CD4-positive, alpha-beta T cell treated with Interleukin-21 for 1 hour (primary cell): ENCODE measurements around the gene DLL4.

ENCODE experiments used
- DNase-seq: peaks from one replicate; pipeline ENCODE4 v3.0.0-alpha.2; 2020

The DLL4 gene

GRCh38 chr15:40928821-40929659, at the start of gene DLL4:
DLL4 (plus strand) TSS chr15:40929340; CDS start chr15:40929669, 329 bp downstream.
- no peak for DNase-seq

- DNase-seq, result no peak
Observed at GRCh38 chr15:40879609-40880008, 49.5 kb upstream of the DLL4 start.

- no peak for DNase-seq
Observed at GRCh38 chr15:40881351-40881750, 47.8 kb upstream of the DLL4 start.

- DNase-seq, result no peak
Observed at GRCh38 chr15:40886586-40886985, 42.6 kb upstream of the DLL4 start.

- no peak for DNase-seq
Observed at GRCh38 chr15:40889112-40889511, 40.0 kb upstream of the DLL4 start.

- no peak for DNase-seq
Observed at GRCh38 chr15:40891138-40891537, 38.0 kb upstream of the DLL4 start.

GRCh38 chr15:40891810-40892446, 37.2 kb upstream of the DLL4 start:
- peak; percentile 51 for DNase-seq

GRCh38 chr15:40892447-40893012, 36.6 kb upstream of the DLL4 start:
- DNase-seq, result no peak

- DNase-seq, result no peak
Observed at GRCh38 chr15:40893019-40893670, 36.0 kb upstream of the DLL4 start.

GRCh38 chr15:40893733-40894680, 35.1 kb upstream of the DLL4 start, which contains the start of gene VPS18:
VPS18 (plus strand) TSS chr15:40894450; CDS start chr15:40894769, 319 bp downstream.
- peak; percentile 98 for DNase-seq

GRCh38 chr15:40894681-40895448, 34.3 kb upstream of the DLL4 start:
- peak; percentile 69 for DNase-seq

GRCh38 chr15:40899536-40900207, 29.5 kb upstream of the DLL4 start:
- DNase-seq, result no peak

- no peak for DNase-seq
Observed at GRCh38 chr15:40900256-40901052, 28.7 kb upstream of the DLL4 start.

GRCh38 chr15:40901053-40901443, 28.1 kb upstream of the DLL4 start:
- DNase-seq, result no peak

GRCh38 chr15:40902605-40903561, 26.3 kb upstream of the DLL4 start:
- no peak for DNase-seq

GRCh38 chr15:40904552-40905201, 24.5 kb upstream of the DLL4 start:
- DNase-seq, result no peak

GRCh38 chr15:40906091-40906990, 22.8 kb upstream of the DLL4 start:
- peak; percentile 75 for DNase-seq
